GM10248 (cell line): ENCODE data around the gene CATSPERE.

Experiments used
- CTCF ChIA-PET: fragments of 300-600 bp; sonication (Branson Sonifier 250); formaldehyde crosslinking; extraction: SDS; loops from one replicate; lab custom pipeline; 2021; ENCODE audit warnings: antibody characterized with exemption; lab: Yijun Ruan, JAX
- POLR2A ChIA-PET: fragments of 350-650 bp; sonication (Branson Sonifier 250); formaldehyde crosslinking; extraction: SDS; loops from one replicate; lab custom pipeline; 2020; ENCODE audit warnings: antibody characterized with exemption; lab: Yijun Ruan, JAX
- DNase-seq: peaks from one replicate; pipeline ENCODE4 v3.0.0; 2012; ENCODE audit errors: extremely low spot score
- CTCF ChIP-seq: IDR thresholded peaks from 2 replicates; pipeline ENCODE4 v1.5.1; 2012; ENCODE audit warnings: mild to moderate bottlenecking, low read depth; ENCODE audit errors: extremely low read depth, missing control alignments, control extremely low read depth

The CATSPERE gene

GRCh38 chr1:244437086-244437468 is 24.0 kb upstream of the CATSPERE start:
- DNase-seq, result no peak
- CTCF ChIA-PET, result no interaction called here
- no peak for TF ChIP-seq CTCF
- POLR2A ChIA-PET, result no interaction called here

- no peak for TF ChIP-seq CTCF
- no peak for DNase-seq
- POLR2A ChIA-PET, result no interaction called here
- CTCF ChIA-PET, result no interaction called here
Measured at GRCh38 chr1:244439391-244440032, 21.6 kb upstream of the CATSPERE start.

- ChIA-PET POLR2A (no interaction called here), CTCF (interaction anchor here (1.9 to 2.0 kb wide), 2 partner anchors 28 to 144 kb away, joined by 6 read pairs; no protein-coding TSS in a partner anchor)
- no peak for DNase-seq
- no peak for TF ChIP-seq CTCF
Measured at GRCh38 chr1:244442850-244443249, 18.2 kb upstream of the CATSPERE start.

- TF ChIP-seq CTCF, result no peak
- POLR2A ChIA-PET, result no interaction called here
- CTCF ChIA-PET, result no interaction called here
- DNase-seq, result no peak
Measured at GRCh38 chr1:244444854-244445253, 16.2 kb upstream of the CATSPERE start.

- no peak for TF ChIP-seq CTCF
- DNase-seq, result no peak
- CTCF ChIA-PET, result interaction anchor here (0.7 to 1.3 kb wide), 4 partner anchors 11 to 78 kb away, joined by 3 to 4 read pairs (median 3); no protein-coding TSS in a partner anchor
- POLR2A ChIA-PET, result no interaction called here
Measured at GRCh38 chr1:244445320-244446181, 15.5 kb upstream of the CATSPERE start.

- ChIA-PET CTCF (interaction anchor here (1.2 to 3.2 kb wide), 3 partner anchors 12 to 80 kb away, joined by 3 to 9 read pairs (median 4); no protein-coding TSS in a partner anchor), POLR2A (no interaction called here)
- no peak for DNase-seq
- TF ChIP-seq CTCF, result no peak
Measured at GRCh38 chr1:244447024-244447423, 14.0 kb upstream of the CATSPERE start.
